A673 (cell line): Measurements from ENCODE around the gene CMTM8. TPM values are rescaled to one million over a fixed set of nuclear protein-coding genes. Genes with fewer than 3 reads are reported as not detected.

Experiments used
- BruUV-seq: library from RNA; stranded (reverse); fragments of 400-500 nt; replicated peaks from 2 replicates; lab custom pipeline; 2021; lab: Mats Ljungman, UMichigan
- CTCF ChIA-PET: fragments of 300-600 bp; sonication (Branson Sonifier 250); formaldehyde crosslinking; loops from one replicate; lab custom pipeline; 2022; ENCODE audit warnings: antibody characterized with exemption; lab: Charles Lee
- POLR2A ChIA-PET: fragments of 300-600 bp; sonication (Branson Sonifier 250); formaldehyde crosslinking; loops from one replicate; lab custom pipeline; 2022; ENCODE audit warnings: antibody characterized with exemption; ENCODE audit not compliant: low non-redundant PET; lab: Charles Lee
- DNase-seq: peaks from one replicate; pipeline ENCODE4 v3.0.0-alpha.2; 2015; ENCODE audit warnings: low spot score
- H3K27ac ChIP-seq: fragments of 200-600 bp; sonication (generic); 2 replicates; pipeline ENCODE4 v1.5.1; 2016; ENCODE audit warnings: mixed run types, low read depth, mild to moderate bottlenecking, mixed read lengths, antibody characterized with exemption, low read length; ENCODE audit not compliant: poor library complexity, severe bottlenecking
- H3K27me3 ChIP-seq: fragments of 200-600 bp; sonication (generic); replicated peaks from 2 replicates; pipeline ENCODE4 v1.6.1; 2017; ENCODE audit warnings: mixed run types, low read depth, mild to moderate bottlenecking, mixed read lengths, antibody characterized with exemption, low read length; ENCODE audit not compliant: insufficient read depth, poor library complexity
- H3K36me3 ChIP-seq: fragments of 200-600 bp; sonication (generic); 2 replicates; pipeline ENCODE4 v1.6.1; 2016; ENCODE audit warnings: mixed run types, mild to moderate bottlenecking, mixed read lengths, antibody characterized with exemption, low read length; ENCODE audit not compliant: insufficient read depth, poor library complexity, severe bottlenecking
- H3K4me1 ChIP-seq: fragments of 200-600 bp; sonication (generic); 2 replicates; pipeline ENCODE4 v1.6.1; 2017; ENCODE audit warnings: mixed run types, mild to moderate bottlenecking, mixed read lengths, antibody characterized with exemption, low read length; ENCODE audit not compliant: insufficient read depth, poor library complexity, severe bottlenecking
- H3K4me3 ChIP-seq: fragments of 200-600 bp; sonication (generic); 2 replicates; pipeline ENCODE4 v1.5.1; 2016; ENCODE audit warnings: low read depth, mixed run types, mild to moderate bottlenecking, mixed read lengths, low read length; ENCODE audit not compliant: poor library complexity, severe bottlenecking
- H3K9me3 ChIP-seq: fragments of 200-600 bp; sonication (generic); 2 replicates; pipeline ENCODE4 v1.6.1; 2016; ENCODE audit warnings: mixed run types, low read depth, mild to moderate bottlenecking, mixed read lengths, antibody characterized with exemption, low read length; ENCODE audit not compliant: poor library complexity, severe bottlenecking
- CTCF ChIP-seq: fragments of 300-800, 200-600 bp; sonication (generic); conservative IDR thresholded peaks from 2 replicates; pipeline ENCODE4 v1.5.1; 2017; ENCODE audit warnings: low read depth, mild to moderate bottlenecking, antibody characterized with exemption, low read length, moderate library complexity, mixed read lengths
- EZH2 ChIP-seq: fragments of 200-600 bp; sonication (generic); IDR thresholded peaks from 2 replicates; pipeline ENCODE4 v1.6.1; 2017; ENCODE audit warnings: borderline replicate concordance, low read depth, mild to moderate bottlenecking, mixed read lengths, antibody characterized with exemption, low read length; ENCODE audit not compliant: poor library complexity, severe bottlenecking
- intact Hi-C: fragments of 100-400 bp; cut with micrococcal nuclease; formaldehyde crosslinking; loops from one replicate; pipeline ENCODE4 v1.10.0; 2022; ENCODE audit not compliant: unreplicated experiment
- total RNA-seq: library from RNA; stranded (reverse); gene quantifications from 2 replicates; pipeline ENCODE4 v1.2.3, GENCODE V29; 2021

CMTM8 gene
- total RNA-seq, 1 experiment from 2014 or later, result 2.1 TPM

DNA sequence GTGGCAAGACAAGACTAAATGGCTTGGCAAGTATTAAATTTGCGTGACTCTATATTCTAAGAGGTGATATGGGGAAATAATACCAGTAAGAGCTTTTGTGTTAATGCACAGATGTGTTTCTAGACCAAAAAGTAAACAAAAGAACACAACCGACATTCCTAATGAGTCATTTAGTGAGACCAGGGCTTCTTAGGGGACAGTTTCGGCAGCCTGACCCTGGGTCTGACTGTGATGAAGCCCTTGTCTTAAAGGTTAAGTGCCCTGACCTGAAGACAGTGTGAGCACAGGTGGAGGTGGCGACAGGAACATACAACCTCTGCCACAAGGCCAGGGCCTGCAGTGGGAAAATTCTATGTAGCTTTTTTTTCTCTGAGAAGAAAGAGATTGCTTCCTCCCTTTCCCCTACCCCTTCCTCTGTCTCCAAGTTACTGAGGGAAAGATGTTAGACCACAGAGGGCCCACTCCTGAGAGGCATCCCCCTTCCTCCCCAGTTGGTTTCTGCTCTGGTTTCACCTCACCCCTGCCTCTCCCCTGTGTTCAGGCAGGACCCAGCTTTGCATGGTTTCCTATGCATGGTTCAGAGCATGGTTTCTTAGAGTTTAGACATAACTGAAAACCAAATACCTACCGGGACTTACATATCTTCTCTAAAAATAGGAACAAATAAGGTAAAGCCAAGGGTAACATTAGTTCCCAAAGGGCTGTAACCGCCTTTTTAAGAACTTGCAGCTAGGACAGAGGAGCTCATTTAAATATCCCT lies 128.3 kb downstream of the CMTM8 start:
- DNase-seq, result no peak
- no peaks in the 10 kb centered on the region for H3K4me1 ChIP-seq
- H3K4me3 ChIP-seq, result no peak overlapping the region
- ChIA-PET CTCF (no interaction called here), POLR2A (no interaction called here)
- no TSS peak for BruUV-seq
- no peak for TF ChIP-seq CTCF
- no peak for TF ChIP-seq EZH2
- no peaks in the 10 kb centered on the region for H3K27me3 ChIP-seq
- intact Hi-C loops, result no loop called here
- H3K9me3 ChIP-seq, result no peaks in the 10 kb centered on the region
- H3K27ac ChIP-seq, result no peak overlapping the region
- no peaks in the 10 kb centered on the region for H3K36me3 ChIP-seq

GRCh38 chr3:32367442-32367841 lies 129.0 kb downstream of the CMTM8 start:
- POLR2A ChIA-PET, result no interaction called here
- no peaks in the 10 kb centered on the region for H3K36me3 ChIP-seq
- CTCF ChIA-PET, result no interaction called here
- no peaks in the 10 kb centered on the region for H3K27me3 ChIP-seq
- DNase-seq, result no peak
- H3K9me3 ChIP-seq, result no peaks in the 10 kb centered on the region
- TF ChIP-seq EZH2 (no peak), CTCF (no peak)
- no peak overlapping the region for H3K4me3 ChIP-seq
- H3K27ac ChIP-seq, result no peak overlapping the region
- intact Hi-C loops, result no loop called here
- no peaks in the 10 kb centered on the region for H3K4me1 ChIP-seq
- BruUV-seq, result no TSS peak

DNA sequence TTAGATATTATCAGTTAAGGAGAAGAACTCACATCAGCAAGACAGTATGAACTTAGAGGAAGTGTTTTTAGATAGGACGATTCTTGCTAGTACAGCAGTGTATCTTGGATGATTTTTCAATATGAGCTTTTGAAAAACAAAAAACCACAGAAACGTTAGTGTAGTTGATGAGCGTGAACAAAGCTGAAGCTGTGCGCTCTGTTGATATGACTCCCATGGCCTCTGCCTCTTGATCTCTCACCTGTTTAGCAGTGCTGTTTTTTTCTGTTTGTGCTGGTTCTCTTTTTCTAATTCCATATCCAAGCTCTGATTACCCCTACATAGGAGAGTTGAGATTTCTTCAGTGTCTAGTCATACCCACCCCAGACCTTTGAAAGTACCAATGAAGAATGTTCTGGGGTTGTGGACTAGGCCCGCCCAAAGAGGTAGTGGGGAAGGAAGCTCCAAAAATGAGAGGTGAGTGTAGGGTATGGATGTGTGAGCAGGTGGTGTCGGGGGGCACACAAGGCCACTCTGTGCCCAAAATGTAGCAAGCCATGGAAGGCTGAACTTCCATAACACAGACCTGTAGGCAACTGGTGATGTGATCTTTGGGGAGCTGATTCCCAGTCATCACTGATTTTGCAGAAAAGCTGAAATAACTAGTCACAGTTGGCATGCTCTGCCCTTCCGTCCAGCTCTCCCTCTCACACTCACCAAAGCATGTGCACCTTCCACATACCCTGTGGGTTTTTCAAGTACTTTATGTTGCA lies 133.2 kb downstream of the CMTM8 start:
- POLR2A ChIA-PET, result no interaction called here

More for the DNA sequence above, 133.2 kb downstream of the CMTM8 start:
- no peak overlapping the region for H3K27ac ChIP-seq
- no peaks in the 10 kb centered on the region for H3K9me3 ChIP-seq
- DNase-seq, result no peak
- BruUV-seq, result no TSS peak
- no peaks in the 10 kb centered on the region for H3K36me3 ChIP-seq
- intact Hi-C loops, result no loop called here
- no peak overlapping the region for H3K4me3 ChIP-seq
- H3K27me3 ChIP-seq, result no peaks in the 10 kb centered on the region
- no peaks in the 10 kb centered on the region for H3K4me1 ChIP-seq
- CTCF ChIA-PET, result no interaction called here
- no peak for TF ChIP-seq CTCF
- TF ChIP-seq EZH2, result no peak
